Measurements from ENCODE around the gene HELZ2. TPM values are rescaled to one million over a fixed set of nuclear protein-coding genes. Genes with fewer than 3 reads are reported as not detected.
A peak's percentile ranks its signal among the peaks of the same experiment; 100 is the strongest.

The HELZ2 gene
- total and polyA plus RNA-seq, 2 of the 4 experiments (the other 2 are of a cell fraction) = 4.7 to 10.6 TPM

DNA sequence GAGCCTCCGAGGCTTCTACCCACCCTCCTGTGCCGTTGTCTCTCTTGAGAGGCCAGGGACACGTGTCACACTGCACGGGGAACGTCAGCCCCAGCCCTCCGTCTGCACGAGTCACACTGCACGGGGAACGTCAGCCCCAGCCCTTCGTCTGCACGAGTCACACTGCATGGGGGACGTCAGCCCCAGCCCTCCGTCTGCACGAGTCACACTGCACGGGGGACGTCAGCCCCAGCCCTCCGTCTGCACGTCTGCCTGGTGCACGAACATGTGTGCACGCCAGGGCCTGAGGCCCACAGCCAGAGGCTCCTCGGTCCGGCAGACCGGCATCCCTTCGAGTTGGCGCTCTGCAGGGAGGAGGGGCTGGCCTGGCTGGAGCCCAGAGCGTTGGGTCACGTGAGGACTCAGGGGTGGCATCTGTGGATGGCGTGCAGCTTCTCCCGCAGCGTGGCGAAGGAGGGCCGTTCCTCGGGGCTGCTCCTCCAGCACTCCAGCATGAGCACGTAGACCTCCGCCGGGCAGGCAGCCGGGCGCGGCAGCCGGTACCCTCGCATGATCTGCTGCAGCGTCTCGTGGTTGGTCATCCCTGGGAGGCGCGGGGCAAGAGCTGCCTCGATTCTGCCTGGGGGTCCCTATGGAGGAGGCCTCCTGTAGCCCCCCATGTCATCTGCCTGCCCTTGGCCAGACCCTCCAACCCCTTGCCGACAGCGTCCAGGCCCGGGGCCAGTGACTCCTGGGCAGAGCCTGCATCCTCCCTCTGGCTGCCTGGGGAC, 33.4 kb downstream of the HELZ2 start:
- Histone ChIP-seq H3K9me3 (ENCODE audit: control insufficient read depth, insufficient read depth, low read length) (no peaks in the 10 kb centered on the region), H2BK20ac (ENCODE audit: low read depth, low read length) (no peak overlapping the region), H3K9ac (ENCODE audit: low read depth, low read length) (no peak overlapping the region), H4K20me1 (ENCODE audit: insufficient read depth, low read length) (no peaks in the 10 kb centered on the region), H3K4me2 (ENCODE audit: low read depth, low read length) (no peak overlapping the region), H2AFZ (replicated peaks; ENCODE audit: low read length, poor library complexity) (peak overlapping the region; percentile 33), H3K14ac (replicated peaks; ENCODE audit: low read depth, low read length) (no peak overlapping the region), H3K18ac (ENCODE audit: low read depth, low read length) (no peak overlapping the region), H3K23ac (ENCODE audit: low read depth, low read length) (no peak overlapping the region), H3K4me3 (ENCODE audit: insufficient read depth, low read depth, low read length) (no peak overlapping the region), H2BK5ac (ENCODE audit: low read depth, low read length, poor library complexity, severe bottlenecking) (no peak overlapping the region), H3K79me1 (ENCODE audit: low read depth in 1 of 2, low read length in 2 of 2) (no peaks in the 10 kb centered on the region), H3K36me3 (ENCODE audit: control insufficient read depth, insufficient read depth, low read length) (no peaks in the 10 kb centered on the region), H2AK5ac (ENCODE audit: low read depth, low read length) (no peak overlapping the region), H3K56ac (ENCODE audit: extremely low read depth, insufficient read depth, low read length) (no peak overlapping the region), H2AK9ac (replicated peaks; ENCODE audit: low read depth, low read length, poor library complexity) (peak overlapping the region; percentile 55), H3K27ac (ENCODE audit: insufficient read depth, low read length) (no peak overlapping the region), H3K4ac (ENCODE audit: low read depth, low read length) (no peak overlapping the region), H3K4me1 (ENCODE audit: control insufficient read depth, insufficient read depth, low read length) (peaks cover 3% of the 10 kb centered on the region; the same call in 1 of the 2 replicates), H4K8ac (ENCODE audit: low read depth in 2 of 2, low read length in 2 of 2) (no peak overlapping the region), H2BK120ac (ENCODE audit: low read depth, low read length) (no peak overlapping the region), H3K27me3 (ENCODE audit: control insufficient read depth, insufficient read depth, low read length) (peaks cover 6% of the 10 kb centered on the region; the same call in 1 of the 2 replicates), H4K5ac (ENCODE audit: low read depth, low read length) (no peak overlapping the region; the same call in 1 of the 2 replicates), H4K91ac (ENCODE audit: insufficient read depth, low read depth, low read length) (no peak overlapping the region), H3K9me1 (ENCODE audit: insufficient read depth, low read length) (no peaks in the 10 kb centered on the region), H2BK15ac (ENCODE audit: low read depth, low read length) (no peak overlapping the region)
- ATAC-seq (ENCODE audit: low read depth) (no peak), DNase-seq (peak; percentile 50)
- intact Hi-C loops (cut with micrococcal nuclease) (no loop called here), in situ Hi-C loops (cut with MboI; ENCODE audit: low sequenced_read_pairs) (no loop called here), dilution Hi-C loops (cut with HindIII; ENCODE audit: low sequenced_read_pairs, unreplicated experiment) (no loop called here)
- BruUV-seq (replicated peaks) = no TSS peak
- 47% methylated on average over 28 of the region's 49 CpGs; no CpG with 5 or more reads in 1 of the 2 experiments for WGBS, 2 experiments (ENCODE audit: extremely low coverage in 2 of 2, insufficient read length in 1 of 2)
- ChIA-PET CTCF (no interaction called here), POLR2A (ENCODE audit: unreplicated experiment) (no interaction called here)
- TF ChIP-seq RCOR1 (IDR thresholded peaks at IDR 0.05; ENCODE audit: insufficient replicate concordance, low read length) (no peak), NFE2L2 (IDR thresholded peaks at IDR 0.05; ENCODE audit: low read depth, low read length) (no peak), RFX5 (IDR thresholded peaks at IDR 0.05; ENCODE audit: low read depth, low read length) (no peak), MAFK (IDR thresholded peaks at IDR 0.05; ENCODE audit: low read depth, low read length) (no peak), RAD21 (IDR thresholded peaks at IDR 0.05; ENCODE audit: low read length) (no peak), SMC3 (IDR thresholded peaks at IDR 0.05; ENCODE audit: low read depth, low read length) (no peak), MAZ (IDR thresholded peaks at IDR 0.05; ENCODE audit: borderline replicate concordance, low read depth, low read length) (no peak), BHLHE40 (IDR thresholded peaks at IDR 0.05; ENCODE audit: low read depth, low read length) (peak; percentile 91), CEBPB (IDR thresholded peaks at IDR 0.05; ENCODE audit: low read depth, low read length) (no peak), MXI1 (IDR thresholded peaks at IDR 0.05; ENCODE audit: borderline replicate concordance, low read depth, low read length) (no peak), CHD1 (IDR thresholded peaks at IDR 0.05; ENCODE audit: low read depth, low read length) (no peak), FOS (IDR thresholded peaks at IDR 0.05; ENCODE audit: low read depth, low read length) (peak; percentile 62)
- TF ChIP-seq, protein P1, sequence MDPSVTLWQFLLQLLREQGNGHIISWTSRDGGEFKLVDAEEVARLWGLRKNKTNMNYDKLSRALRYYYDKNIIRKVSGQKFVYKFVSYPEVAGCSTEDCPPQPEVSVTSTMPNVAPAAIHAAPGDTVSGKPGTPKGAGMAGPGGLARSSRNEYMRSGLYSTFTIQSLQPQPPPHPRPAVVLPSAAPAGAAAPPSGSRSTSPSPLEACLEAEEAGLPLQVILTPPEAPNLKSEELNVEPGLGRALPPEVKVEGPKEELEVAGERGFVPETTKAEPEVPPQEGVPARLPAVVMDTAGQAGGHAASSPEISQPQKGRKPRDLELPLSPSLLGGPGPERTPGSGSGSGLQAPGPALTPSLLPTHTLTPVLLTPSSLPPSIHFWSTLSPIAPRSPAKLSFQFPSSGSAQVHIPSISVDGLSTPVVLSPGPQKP (IDR thresholded peaks at IDR 0.05; ENCODE audit: borderline replicate concordance, low read depth, low read length) = no peak
- TF ChIP-seq, protein P2, sequence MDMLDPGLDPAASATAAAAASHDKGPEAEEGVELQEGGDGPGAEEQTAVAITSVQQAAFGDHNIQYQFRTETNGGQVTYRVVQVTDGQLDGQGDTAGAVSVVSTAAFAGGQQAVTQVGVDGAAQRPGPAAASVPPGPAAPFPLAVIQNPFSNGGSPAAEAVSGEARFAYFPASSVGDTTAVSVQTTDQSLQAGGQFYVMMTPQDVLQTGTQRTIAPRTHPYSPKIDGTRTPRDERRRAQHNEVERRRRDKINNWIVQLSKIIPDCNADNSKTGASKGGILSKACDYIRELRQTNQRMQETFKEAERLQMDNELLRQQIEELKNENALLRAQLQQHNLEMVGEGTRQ (IDR thresholded peaks at IDR 0.05; ENCODE audit: low read depth, low read length) = peak; percentile 49
- TF ChIP-seq, protein P3, sequence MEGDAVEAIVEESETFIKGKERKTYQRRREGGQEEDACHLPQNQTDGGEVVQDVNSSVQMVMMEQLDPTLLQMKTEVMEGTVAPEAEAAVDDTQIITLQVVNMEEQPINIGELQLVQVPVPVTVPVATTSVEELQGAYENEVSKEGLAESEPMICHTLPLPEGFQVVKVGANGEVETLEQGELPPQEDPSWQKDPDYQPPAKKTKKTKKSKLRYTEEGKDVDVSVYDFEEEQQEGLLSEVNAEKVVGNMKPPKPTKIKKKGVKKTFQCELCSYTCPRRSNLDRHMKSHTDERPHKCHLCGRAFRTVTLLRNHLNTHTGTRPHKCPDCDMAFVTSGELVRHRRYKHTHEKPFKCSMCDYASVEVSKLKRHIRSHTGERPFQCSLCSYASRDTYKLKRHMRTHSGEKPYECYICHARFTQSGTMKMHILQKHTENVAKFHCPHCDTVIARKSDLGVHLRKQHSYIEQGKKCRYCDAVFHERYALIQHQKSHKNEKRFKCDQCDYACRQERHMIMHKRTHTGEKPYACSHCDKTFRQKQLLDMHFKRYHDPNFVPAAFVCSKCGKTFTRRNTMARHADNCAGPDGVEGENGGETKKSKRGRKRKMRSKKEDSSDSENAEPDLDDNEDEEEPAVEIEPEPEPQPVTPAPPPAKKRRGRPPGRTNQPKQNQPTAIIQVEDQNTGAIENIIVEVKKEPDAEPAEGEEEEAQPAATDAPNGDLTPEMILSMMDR (conservative IDR thresholded peaks at IDR 0.05; ENCODE audit: low read depth, low read length) = no peak
